Measurements from ENCODE around the gene RAPGEF6. TPM values are rescaled to one million over a fixed set of nuclear protein-coding genes. Genes with fewer than 3 reads are reported as not detected.

RAPGEF6 gene
- total RNA-seq, 1 donor from 2014 or later: 16.9 TPM

GRCh38 chr5:131610198-131611063 is 24.6 kb downstream of the RAPGEF6 start:
- H3K36me3 Mint-ChIP-seq (ENCODE audit: low read depth, unreplicated experiment): no peaks in the 10 kb centered on the region
- DNase-seq (ENCODE audit: low spot score): no peak
- H3K27ac Mint-ChIP-seq (ENCODE audit: unreplicated experiment): no peak overlapping the region
- H3K9me3 Mint-ChIP-seq (ENCODE audit: unreplicated experiment): no peaks in the 10 kb centered on the region
- TF ChIP-seq, protein P1, sequence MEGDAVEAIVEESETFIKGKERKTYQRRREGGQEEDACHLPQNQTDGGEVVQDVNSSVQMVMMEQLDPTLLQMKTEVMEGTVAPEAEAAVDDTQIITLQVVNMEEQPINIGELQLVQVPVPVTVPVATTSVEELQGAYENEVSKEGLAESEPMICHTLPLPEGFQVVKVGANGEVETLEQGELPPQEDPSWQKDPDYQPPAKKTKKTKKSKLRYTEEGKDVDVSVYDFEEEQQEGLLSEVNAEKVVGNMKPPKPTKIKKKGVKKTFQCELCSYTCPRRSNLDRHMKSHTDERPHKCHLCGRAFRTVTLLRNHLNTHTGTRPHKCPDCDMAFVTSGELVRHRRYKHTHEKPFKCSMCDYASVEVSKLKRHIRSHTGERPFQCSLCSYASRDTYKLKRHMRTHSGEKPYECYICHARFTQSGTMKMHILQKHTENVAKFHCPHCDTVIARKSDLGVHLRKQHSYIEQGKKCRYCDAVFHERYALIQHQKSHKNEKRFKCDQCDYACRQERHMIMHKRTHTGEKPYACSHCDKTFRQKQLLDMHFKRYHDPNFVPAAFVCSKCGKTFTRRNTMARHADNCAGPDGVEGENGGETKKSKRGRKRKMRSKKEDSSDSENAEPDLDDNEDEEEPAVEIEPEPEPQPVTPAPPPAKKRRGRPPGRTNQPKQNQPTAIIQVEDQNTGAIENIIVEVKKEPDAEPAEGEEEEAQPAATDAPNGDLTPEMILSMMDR (IDR thresholded peaks at IDR 0.05; ENCODE audit: unreplicated experiment): no peak
- no peaks in the 10 kb centered on the region for H3K4me1 Mint-ChIP-seq (ENCODE audit: unreplicated experiment)
- H3K27me3 Mint-ChIP-seq (ENCODE audit: unreplicated experiment): no peaks in the 10 kb centered on the region
- no peak overlapping the region for H3K4me3 Mint-ChIP-seq (ENCODE audit: unreplicated experiment)

DNA sequence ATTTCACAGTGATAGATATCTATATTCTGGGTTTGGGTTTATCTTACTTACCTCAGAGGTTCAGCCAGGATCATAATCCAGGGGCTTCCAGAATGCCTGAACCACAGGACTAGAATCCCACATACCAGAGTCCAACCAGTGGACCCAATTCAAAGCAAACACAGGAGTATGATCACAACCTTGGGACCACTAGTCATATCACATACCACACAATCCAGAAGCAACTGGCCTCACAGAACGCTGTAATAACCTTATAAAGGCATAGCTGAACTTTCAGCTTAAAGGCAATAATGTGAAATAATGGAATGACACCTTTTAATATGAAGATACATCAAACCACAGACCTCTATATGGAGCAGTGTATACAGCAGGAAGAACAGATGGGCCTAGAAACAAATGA is 25.3 kb downstream of the RAPGEF6 start:
- no peak overlapping the region for H3K4me3 Mint-ChIP-seq (ENCODE audit: unreplicated experiment)
- H3K27ac Mint-ChIP-seq (ENCODE audit: unreplicated experiment): no peak overlapping the region
- no peaks in the 10 kb centered on the region for H3K27me3 Mint-ChIP-seq (ENCODE audit: unreplicated experiment)
- no peaks in the 10 kb centered on the region for H3K36me3 Mint-ChIP-seq (ENCODE audit: low read depth, unreplicated experiment)
- no peaks in the 10 kb centered on the region for H3K9me3 Mint-ChIP-seq (ENCODE audit: unreplicated experiment)
- TF ChIP-seq, protein P1 (IDR thresholded peaks at IDR 0.05; ENCODE audit: unreplicated experiment): no peak
- no peak for DNase-seq (ENCODE audit: low spot score)
- no peaks in the 10 kb centered on the region for H3K4me1 Mint-ChIP-seq (ENCODE audit: unreplicated experiment)

- Mint-ChIP-seq H3K4me3 (ENCODE audit: unreplicated experiment) (no peak overlapping the region), H3K27me3 (ENCODE audit: unreplicated experiment) (no peaks in the 10 kb centered on the region), H3K9me3 (ENCODE audit: unreplicated experiment) (no peaks in the 10 kb centered on the region), H3K4me1 (ENCODE audit: unreplicated experiment) (no peaks in the 10 kb centered on the region), H3K36me3 (ENCODE audit: low read depth, unreplicated experiment) (no peaks in the 10 kb centered on the region), H3K27ac (ENCODE audit: unreplicated experiment) (no peak overlapping the region)
- TF ChIP-seq, protein P1 (IDR thresholded peaks at IDR 0.05; ENCODE audit: unreplicated experiment): no peak
- DNase-seq (ENCODE audit: low spot score): no peak
These were observed 26.4 kb downstream of the RAPGEF6 start for GRCh38 chr5:131608597-131608996.

- Mint-ChIP-seq H3K4me3 (ENCODE audit: unreplicated experiment) (no peak overlapping the region), H3K27ac (ENCODE audit: unreplicated experiment) (no peak overlapping the region), H3K4me1 (ENCODE audit: unreplicated experiment) (no peaks in the 10 kb centered on the region), H3K9me3 (ENCODE audit: unreplicated experiment) (no peaks in the 10 kb centered on the region), H3K36me3 (ENCODE audit: low read depth, unreplicated experiment) (no peaks in the 10 kb centered on the region), H3K27me3 (ENCODE audit: unreplicated experiment) (no peaks in the 10 kb centered on the region)
- no peak for DNase-seq (ENCODE audit: low spot score)
- TF ChIP-seq, protein P1 (IDR thresholded peaks at IDR 0.05; ENCODE audit: unreplicated experiment): no peak
These were observed 27.0 kb downstream of the RAPGEF6 start for GRCh38 chr5:131607903-131608540.

GRCh38 chr5:131607418-131607817 is 27.6 kb downstream of the RAPGEF6 start:
- Mint-ChIP-seq H3K27ac (ENCODE audit: unreplicated experiment) (no peak overlapping the region), H3K9me3 (ENCODE audit: unreplicated experiment) (no peaks in the 10 kb centered on the region), H3K27me3 (ENCODE audit: unreplicated experiment) (no peaks in the 10 kb centered on the region), H3K4me3 (ENCODE audit: unreplicated experiment) (no peak overlapping the region), H3K36me3 (ENCODE audit: low read depth, unreplicated experiment) (no peaks in the 10 kb centered on the region), H3K4me1 (ENCODE audit: unreplicated experiment) (no peaks in the 10 kb centered on the region)
- DNase-seq (ENCODE audit: low spot score): no peak
- TF ChIP-seq, protein P1 (IDR thresholded peaks at IDR 0.05; ENCODE audit: unreplicated experiment): no peak

Data from endothelial cell (in vitro differentiated cells).